ENCODE measurements around the gene NPAS3.

The NPAS3 gene

DNA sequence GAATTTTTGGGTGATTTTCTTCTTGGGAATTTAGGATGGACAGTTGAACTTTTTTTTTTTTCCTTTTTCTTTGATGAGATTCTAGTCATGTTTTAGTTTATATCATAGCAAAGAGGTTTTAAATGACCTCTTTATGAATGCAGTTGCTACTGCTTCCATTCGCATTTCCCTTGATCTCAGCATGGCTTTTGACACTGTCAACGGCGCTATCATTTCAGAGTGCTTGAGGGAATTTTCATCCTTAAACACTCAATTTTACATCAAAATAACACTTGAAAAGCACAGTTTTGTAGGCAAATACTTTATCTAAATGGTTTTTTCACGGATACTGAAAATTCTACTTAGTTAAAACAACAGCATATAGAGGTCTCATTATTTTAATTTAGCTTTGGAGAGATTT, 195.5 kb downstream of the NPAS3 start:
- H3K27ac ChIP-seq: no peak overlapping the region
- TF ChIP-seq CTCF (conservative IDR thresholded peaks at IDR 0.05): no peak

GRCh38 chr14:33134975-33135374, 196.3 kb downstream of the NPAS3 start:
- no peak for TF ChIP-seq CTCF (conservative IDR thresholded peaks at IDR 0.05)
- no peak overlapping the region for H3K27ac ChIP-seq

GRCh38 chr14:33150666-33151428, 212.2 kb downstream of the NPAS3 start:
- no peak overlapping the region for H3K27ac ChIP-seq

GRCh38 chr14:33163109-33163508, 224.4 kb downstream of the NPAS3 start:
- no peak for TF ChIP-seq CTCF (conservative IDR thresholded peaks at IDR 0.05)
- no peak overlapping the region for H3K27ac ChIP-seq

More at GRCh38 chr14:33150666-33151428, 212.2 kb downstream of the NPAS3 start:
- TF ChIP-seq CTCF (conservative IDR thresholded peaks at IDR 0.05): no peak

GRCh38 chr14:33163600-33163999, 224.9 kb downstream of the NPAS3 start:
- H3K27ac ChIP-seq: no peak overlapping the region
- no peak for TF ChIP-seq CTCF (conservative IDR thresholded peaks at IDR 0.05)

DNA sequence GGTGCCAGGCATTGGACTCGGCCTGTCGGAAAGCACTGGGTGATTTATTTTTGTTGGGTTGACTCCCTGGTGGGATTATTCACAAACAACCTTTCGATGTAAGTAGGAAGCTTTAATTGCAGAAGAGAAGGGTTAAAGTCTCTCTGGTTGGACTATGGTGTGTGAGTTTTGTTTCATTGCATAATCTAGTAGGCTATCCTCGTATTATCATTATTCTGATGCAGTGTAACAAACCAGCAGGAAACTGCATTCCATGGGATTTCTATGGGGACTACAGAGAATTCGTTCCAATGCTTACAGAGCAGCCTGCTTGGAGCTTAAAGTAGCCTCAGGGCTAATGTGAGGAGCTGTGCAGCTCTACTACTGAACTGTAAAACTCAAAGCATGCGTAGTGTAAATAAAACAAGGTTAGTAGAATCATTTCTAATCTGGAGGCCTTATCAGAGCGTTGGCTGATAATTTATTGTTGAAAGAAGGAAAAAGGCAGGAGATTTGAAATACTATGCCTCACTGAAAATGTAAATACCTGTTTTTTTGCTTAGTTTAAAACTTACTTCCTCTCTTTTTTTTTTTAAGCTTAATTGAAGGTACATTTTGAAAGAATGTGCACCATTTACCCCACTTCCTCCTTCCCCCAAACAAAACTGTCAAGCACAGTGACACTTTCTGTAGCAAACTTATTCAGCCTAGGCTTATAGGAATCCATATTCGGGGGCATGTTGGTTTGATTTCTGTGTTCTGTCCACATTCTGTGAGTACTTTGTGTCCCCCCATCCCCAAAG, 226.7 kb downstream of the NPAS3 start:
- no peak for TF ChIP-seq CTCF (conservative IDR thresholded peaks at IDR 0.05)
- H3K27ac ChIP-seq: peak overlapping the region; percentile 33

DNA sequence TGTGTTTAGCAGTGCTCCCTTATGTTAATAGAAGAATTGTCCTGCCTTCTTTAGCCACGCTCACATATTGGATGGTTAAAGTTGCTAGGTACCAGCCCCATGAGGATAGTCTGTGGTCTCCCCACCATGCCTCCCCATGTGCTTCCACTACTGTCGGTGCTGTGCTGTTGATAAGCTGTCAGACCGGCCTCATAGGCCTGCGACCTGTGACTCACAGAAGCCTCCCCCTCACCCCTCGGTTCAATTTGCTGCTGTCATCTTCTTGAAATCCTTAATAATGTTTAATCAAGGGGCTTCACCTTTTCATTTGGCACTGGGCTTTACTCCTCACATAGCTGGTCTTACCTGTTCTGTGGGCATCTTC, 227.2 kb downstream of the NPAS3 start:
- TF ChIP-seq CTCF (conservative IDR thresholded peaks at IDR 0.05): no peak
- H3K27ac ChIP-seq: peak overlapping the region; percentile 33

Measured in VCaP (cell line).